SK-N-SH treated with all-trans-retinoic acid at 6 μM for 48 hours (cell line): ENCODE data around the gene GPR75.

Experiments
- ARNTL ChIP-seq: fragments of 450-650 bp; formaldehyde crosslinking; IDR thresholded peaks from 2 replicates; pipeline ENCODE4 v1.5.0; 2020; ENCODE audit warnings: low read depth, mild to moderate bottlenecking, moderate library complexity, borderline replicate concordance
- CSDC2 ChIP-seq: fragments of 250-450 bp; sonication (Bioruptor Pico); IDR thresholded peaks from 2 replicates; pipeline ENCODE4 v1.5.0; 2020; ENCODE audit warnings: mild to moderate bottlenecking, moderate library complexity
- ESRRG ChIP-seq: fragments of 250-450 bp; sonication (Bioruptor Pico); IDR thresholded peaks from 2 replicates; pipeline ENCODE4 v1.6.1; 2021; ENCODE audit warnings: mild to moderate bottlenecking
- ISL1 ChIP-seq: fragments of 250-450 bp; sonication (Bioruptor Pico); IDR thresholded peaks from 2 replicates; pipeline ENCODE4 v2.1.2; 2022; ENCODE audit warnings: mild to moderate bottlenecking, moderate library complexity
- POU6F1 ChIP-seq: fragments of 250-450 bp; sonication (Bioruptor Pico); IDR thresholded peaks from 2 replicates; pipeline ENCODE4 v1.8.0; 2021; ENCODE audit warnings: low read depth, mild to moderate bottlenecking, moderate library complexity, borderline replicate concordance
- PPARA ChIP-seq: fragments of 250-450 bp; sonication (Bioruptor Pico); IDR thresholded peaks from 2 replicates; pipeline ENCODE4 v1.5.0; 2020; ENCODE audit warnings: mild to moderate bottlenecking, borderline replicate concordance
- RARB ChIP-seq: fragments of 250-450 bp; sonication (Bioruptor Pico); IDR thresholded peaks from 2 replicates; pipeline ENCODE4 v1.8.0; 2021; ENCODE audit warnings: mild to moderate bottlenecking, moderate library complexity
- TOX ChIP-seq: fragments of 250-450 bp; sonication (Bioruptor Pico); IDR thresholded peaks from 2 replicates; pipeline ENCODE4 v1.8.0; 2021; ENCODE audit warnings: mild to moderate bottlenecking, moderate library complexity, borderline replicate concordance
- TSHZ2 ChIP-seq: fragments of 250-450 bp; sonication (Bioruptor Pico); IDR thresholded peaks from 2 replicates; pipeline ENCODE4 v1.5.0; 2020; ENCODE audit warnings: mild to moderate bottlenecking, moderate library complexity
- ZFP3 ChIP-seq: fragments of 250-450 bp; sonication (Bioruptor Pico); IDR thresholded peaks from 2 replicates; pipeline ENCODE4 v1.5.0; 2020; ENCODE audit warnings: mild to moderate bottlenecking, moderate library complexity
- ZFP30 ChIP-seq: fragments of 450-650 bp; formaldehyde crosslinking; IDR thresholded peaks from 2 replicates; pipeline ENCODE4 v1.5.0; 2022; ENCODE audit warnings: mild to moderate bottlenecking, moderate library complexity

- no peak for TF ChIP-seq ESRRG (CRISPR knock-in tag)
- TF ChIP-seq ISL1 (CRISPR knock-in tag) = no peak
- no peak for TF ChIP-seq TSHZ2 (CRISPR knock-in tag)
- no peak for TF ChIP-seq TOX (CRISPR knock-in tag)
- no peak for TF ChIP-seq ARNTL (CRISPR knock-in tag)
- no peak for TF ChIP-seq ZFP30 (CRISPR knock-in tag)
- no peak for TF ChIP-seq PPARA
- no peak for TF ChIP-seq CSDC2 (CRISPR knock-in tag)
- TF ChIP-seq ZFP3 (CRISPR knock-in tag) = no peak
- no peak for TF ChIP-seq POU6F1 (CRISPR knock-in tag)
- TF ChIP-seq RARB (CRISPR knock-in tag) = no peak
Observed at GRCh38 chr2:53840580-53840979, 19.2 kb downstream of the GPR75 start.
